GM12892 (cell line): ENCODE results near the gene SYNE1.

Experiments
- POLR2A ChIP-seq: IDR thresholded peaks from 2 replicates; pipeline ENCODE4 v1.6.1; 2011; ENCODE audit warnings: low read depth, low read length, control low read depth
- POLR2AphosphoS5 ChIP-seq: IDR thresholded peaks from 2 replicates; pipeline ENCODE4 v1.6.1; 2011; ENCODE audit warnings: low read depth, low read length, control low read depth

DNA sequence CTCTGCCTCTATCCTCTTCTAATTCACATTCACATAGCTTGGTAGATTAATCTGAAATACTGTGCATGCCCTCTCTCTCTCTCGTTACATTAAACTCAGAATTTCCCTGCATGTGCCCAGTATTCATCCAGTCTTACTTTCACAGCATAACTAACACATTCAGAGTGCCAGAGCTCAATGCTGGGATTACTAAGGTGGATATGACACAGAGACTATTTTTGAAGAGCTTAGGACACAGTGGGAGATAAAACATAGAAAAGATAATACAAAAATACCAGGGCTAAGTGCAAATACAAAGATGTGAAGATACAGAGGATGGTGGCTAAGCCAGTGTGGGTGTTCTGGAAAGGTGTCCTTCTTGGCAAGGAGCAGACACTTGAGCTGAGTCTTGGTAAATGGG is 6.3 kb downstream of the SYNE1 start:
- TF ChIP-seq POLR2A (no peak), POLR2AphosphoS5 (no peak)
